Prostate gland (tissue), 2 donors: ENCODE results near the gene MYBBP1A. TPM values are rescaled to one million over a fixed set of nuclear protein-coding genes. Genes with fewer than 3 reads are reported as not detected.

Source experiments
- DNase-seq: peaks from one replicate; pipeline ENCODE4 v3.0.0-alpha.2; 2019; ENCODE audit warnings: low spot score
- H3K27ac ChIP-seq, 2 donors: fragments of 200-600 bp; sonication (generic); 2 replicates each; pipeline ENCODE4 v1.5.1; 2017 to 2019
- H3K27me3 ChIP-seq: fragments of 200-600 bp; sonication (generic); replicated peaks from 2 replicates; pipeline ENCODE4 v1.5.1; 2019; ENCODE audit not compliant: insufficient read depth
- H3K36me3 ChIP-seq, 2 donors: fragments of 200-600 bp; sonication (generic); 1 replicate in 1 of 2; 2 replicates in 1 of 2; pipeline versions ENCODE4 v1.5.1 to v1.8.1; 2017 to 2019
- H3K4me1 ChIP-seq: fragments of 200-600 bp; sonication (generic); replicated peaks from 2 replicates; pipeline ENCODE4 v1.5.1; 2019
- H3K4me3 ChIP-seq, 2 donors: fragments of 200-600 bp; sonication (generic); 2 replicates each; pipeline ENCODE4 v1.5.1; 2017 to 2019
- H3K9me3 ChIP-seq: fragments of 200-600 bp; sonication (generic); 2 replicates; pipeline ENCODE4 v1.5.1; 2017
- CTCF ChIP-seq, 4 experiments: fragments of 200-600 bp in 2 of 4; fragments of 450-650 bp in 2 of 4; sonication (generic) in 2 of 4; IDR thresholded peaks; 1 replicate in 3 of 4; 2 replicates in 1 of 4; pipeline ENCODE4 v1.5.1; 2016 to 2019; ENCODE audit warnings: antibody characterized with exemption in 4 of 4, mild to moderate bottlenecking in 2 of 4, moderate library complexity in 2 of 4
- POLR2A ChIP-seq: fragments of 450-650 bp; IDR thresholded peaks from one replicate; pipeline ENCODE4 v1.6.1; 2016; ENCODE audit warnings: antibody characterized with exemption, mild to moderate bottlenecking
- POLR2AphosphoS5 ChIP-seq: sonication (generic); formaldehyde crosslinking; IDR thresholded peaks from one replicate; pipeline ENCODE4 v1.6.1; 2017; ENCODE audit warnings: antibody characterized with exemption
- WGBS: methylation state at CpG from one replicate; pipeline ENCODE4 v1.1.5; 2018; 5-methylcytosine and 5-hydroxymethylcytosine counted together
- intact Hi-C: fragments of 100-400 bp; cut with DNase I; formaldehyde crosslinking; loops from one replicate; pipeline ENCODE4 v1.14.2; 2022
- total RNA-seq, 2 donors: library from RNA; depleted of rRNA; stranded (reverse); fragments of >200 nt; gene quantifications; one replicate each; pipeline ENCODE4 v1.1.0, GENCODE V29; 2016

Gene MYBBP1A
- total RNA-seq, 2 donors from 2014 or later = 44.4 to 71.2 TPM

DNA sequence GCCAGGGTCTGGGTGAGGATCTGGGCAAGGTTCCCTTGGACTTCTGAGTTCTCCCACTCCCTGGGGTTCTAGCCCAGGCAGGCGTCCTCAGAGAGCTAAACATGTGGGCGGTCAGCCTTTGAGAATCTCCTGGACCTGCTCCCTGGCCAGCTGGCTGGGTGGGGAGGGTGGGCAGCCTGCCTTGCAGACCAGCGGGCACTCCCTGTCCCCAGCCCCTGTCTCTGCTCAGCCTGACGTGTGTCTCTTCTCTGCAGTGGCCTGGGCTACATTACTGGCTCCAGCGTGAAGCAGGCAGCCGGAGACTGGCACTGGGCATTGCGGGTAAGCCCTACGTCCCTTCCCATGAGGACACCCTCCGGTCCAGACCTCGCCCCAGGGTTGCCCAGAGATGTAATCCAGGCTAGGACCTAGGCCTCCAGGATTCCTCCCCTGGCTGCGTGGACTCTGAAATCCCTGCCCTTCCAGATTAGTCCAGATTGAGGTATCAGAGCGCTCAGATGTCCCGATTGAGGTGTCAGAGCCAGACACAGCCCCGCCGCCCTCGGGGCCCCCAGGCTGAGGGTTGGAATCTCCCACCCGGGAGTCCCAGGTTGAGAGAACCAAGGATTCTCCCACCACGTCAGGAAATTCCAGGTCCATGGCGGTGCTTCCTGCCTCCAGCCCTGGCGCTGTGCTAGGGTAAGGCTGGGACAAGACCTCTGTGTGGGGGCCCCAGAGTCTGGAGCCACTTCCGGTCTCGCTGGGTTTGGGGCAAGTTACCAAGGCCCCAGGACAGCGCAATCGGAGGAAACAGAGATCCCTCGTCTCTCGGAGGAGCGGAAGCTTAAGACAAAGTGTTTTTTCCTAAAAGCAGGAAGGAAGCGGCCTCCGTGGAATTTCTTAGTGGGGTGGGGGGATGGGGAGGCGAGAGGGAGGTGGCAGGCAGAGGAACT lies 24.1 kb downstream of the MYBBP1A start:
- TF ChIP-seq POLR2AphosphoS5 (no peak), POLR2A (no peak), CTCF (IDR thresholded peaks at IDR 0.05) (no peak)
- Histone ChIP-seq H3K4me3 (no peak overlapping the region), H3K27ac (no peak overlapping the region), H3K4me1 (no peaks in the 10 kb centered on the region), H3K9me3 (no peaks in the 10 kb centered on the region), H3K36me3 (no peaks in the 10 kb centered on the region), H3K27me3 (no peaks in the 10 kb centered on the region)
- intact Hi-C loops = loop anchor here (10.0 kb wide), 1 partner anchor 106 kb away; no protein-coding TSS in a partner anchor
- 73% methylated on average over 30 of the region's 30 CpGs for WGBS
- no peak for DNase-seq

DNA sequence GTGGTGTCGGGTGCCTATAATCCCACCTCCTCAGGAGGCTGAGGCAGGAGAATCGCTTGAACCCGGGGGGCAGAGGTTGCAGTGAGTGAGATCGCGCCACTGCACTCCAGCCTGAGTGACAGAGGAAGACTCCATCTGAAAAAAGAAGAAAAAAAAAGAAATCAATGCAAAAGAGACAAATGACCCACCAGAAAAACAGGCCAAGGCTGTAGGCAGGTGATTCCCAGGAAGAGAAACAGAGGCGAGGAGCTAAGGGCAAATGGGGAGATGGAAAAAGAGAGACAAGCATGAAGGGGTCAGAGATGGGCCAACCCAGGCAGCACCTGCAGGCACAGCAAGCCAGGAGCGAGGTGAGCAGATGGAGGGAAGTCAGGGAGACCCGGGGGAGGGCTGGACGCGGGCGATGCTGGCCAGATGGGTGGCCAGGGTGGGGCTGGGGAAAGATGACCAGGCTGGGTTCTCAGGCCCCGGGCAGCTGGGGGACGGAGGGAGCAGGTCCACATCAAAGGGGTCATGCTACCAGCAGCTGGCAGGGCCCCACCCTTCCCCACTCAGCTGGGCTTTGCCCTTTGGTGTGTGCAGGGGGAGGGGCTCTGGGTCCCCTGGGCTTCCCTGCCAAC lies 25.5 kb downstream of the MYBBP1A start:
- no peaks in the 10 kb centered on the region for H3K36me3 ChIP-seq
- H3K4me3 ChIP-seq = no peak overlapping the region
- DNase-seq = no peak
- intact Hi-C loops = loop anchor here (10.0 kb wide), 1 partner anchor 105 kb away; no protein-coding TSS in a partner anchor
- no peaks in the 10 kb centered on the region for H3K27me3 ChIP-seq
- TF ChIP-seq POLR2A = no peak
- no peak for TF ChIP-seq CTCF (IDR thresholded peaks at IDR 0.05)
- TF ChIP-seq POLR2AphosphoS5 = no peak
- 88% methylated on average over 12 of the region's 13 CpGs for WGBS
- H3K4me1 ChIP-seq = no peaks in the 10 kb centered on the region
- no peak overlapping the region for H3K27ac ChIP-seq
- H3K9me3 ChIP-seq = no peaks in the 10 kb centered on the region

- H3K36me3 ChIP-seq = no peaks in the 10 kb centered on the region
These were observed 27.5 kb downstream of the MYBBP1A start for GRCh38 chr17:4527566-4528125.

GRCh38 chr17:4527134-4527533 lies 28.1 kb downstream of the MYBBP1A start:
- Histone ChIP-seq H3K4me1 (no peaks in the 10 kb centered on the region), H3K27ac (no peak overlapping the region), H3K27me3 (no peaks in the 10 kb centered on the region), H3K9me3 (no peaks in the 10 kb centered on the region), H3K4me3 (no peak overlapping the region), H3K36me3 (no peaks in the 10 kb centered on the region)
- no peak for TF ChIP-seq POLR2A
- intact Hi-C loops = no loop called here
- 23% methylated on average over 1 of the region's 1 CpG for WGBS
- DNase-seq = no peak

More at GRCh38 chr17:4527566-4528125, 27.5 kb downstream of the MYBBP1A start:
- intact Hi-C loops = no loop called here
- TF ChIP-seq POLR2AphosphoS5 = no peak
- no peak for TF ChIP-seq CTCF (IDR thresholded peaks at IDR 0.05)
- no peak for TF ChIP-seq POLR2A
- H3K27ac ChIP-seq = no peak overlapping the region
- H3K27me3 ChIP-seq = no peaks in the 10 kb centered on the region
- H3K4me1 ChIP-seq = no peaks in the 10 kb centered on the region
- no peak overlapping the region for H3K4me3 ChIP-seq
- H3K9me3 ChIP-seq = no peaks in the 10 kb centered on the region
- WGBS = 52% methylated on average over 12 of the region's 12 CpGs
- DNase-seq = no peak

- no peak for TF ChIP-seq POLR2AphosphoS5
- no peaks in the 10 kb centered on the region for H3K36me3 ChIP-seq
- 81% methylated on average over 11 of the region's 11 CpGs for WGBS
These were observed 29.3 kb downstream of the MYBBP1A start for GRCh38 chr17:4525691-4526397.

More at GRCh38 chr17:4525691-4526397, 29.3 kb downstream of the MYBBP1A start:
- intact Hi-C loops = no loop called here
- Histone ChIP-seq H3K9me3 (no peaks in the 10 kb centered on the region), H3K27ac (no peak overlapping the region), H3K27me3 (no peaks in the 10 kb centered on the region), H3K4me1 (no peaks in the 10 kb centered on the region), H3K4me3 (no peak overlapping the region)
- no peak for DNase-seq
